CD14-positive monocyte (primary cell): ENCODE results near the gene CCDC117. TPM values are rescaled to one million over a fixed set of nuclear protein-coding genes. Genes with fewer than 3 reads are reported as not detected.

ENCODE experiments used
- DNase-seq, 3 donors: peaks; one replicate each; pipeline ENCODE4 v3.0.0-alpha.2; 2011 to 2022
- H2AFZ ChIP-seq: 2 replicates; pipeline ENCODE4 v1.6.0; 2012; ENCODE audit warnings: mild to moderate bottlenecking, low read depth, low read length, inconsistent platforms; ENCODE audit not compliant: insufficient read depth, poor library complexity, severe bottlenecking
- H3K27ac ChIP-seq, 2 donors: 1 replicate in 1 of 2; 2 replicates in 1 of 2; pipeline ENCODE4 v1.5.1; 2012 to 2013; ENCODE audit warnings: low read length in 2 of 2, control low read depth in 1 of 2, inconsistent platforms in 1 of 2, low read depth in 1 of 2, mild to moderate bottlenecking in 1 of 2
- H3K27me3 ChIP-seq, 2 donors: one replicate each; pipeline versions ENCODE4 v1.6.0 to v1.6.1; 2011 to 2013; ENCODE audit warnings: low read length in 2 of 2; ENCODE audit not compliant: control insufficient read depth in 2 of 2, insufficient read depth in 2 of 2
- H3K36me3 ChIP-seq, 2 donors: replicated peaks in 1 of 2; 1 replicate in 1 of 2; 2 replicates in 1 of 2; pipeline versions ENCODE4 v1.5.1 to v1.6.1; 2012 to 2013; ENCODE audit warnings: low read length in 2 of 2, control low read depth in 1 of 2, inconsistent platforms in 1 of 2, mild to moderate bottlenecking in 1 of 2; ENCODE audit not compliant: insufficient read depth in 2 of 2, control insufficient read depth in 1 of 2
- H3K4me1 ChIP-seq, 2 donors: 1 replicate in 1 of 2; 2 replicates in 1 of 2; pipeline versions ENCODE4 v1.5.1 to v1.6.1; 2012 to 2013; ENCODE audit warnings: low read length in 2 of 2, control low read depth in 1 of 2, inconsistent platforms in 1 of 2, mild to moderate bottlenecking in 1 of 2, moderate library complexity in 1 of 2; ENCODE audit not compliant: insufficient read depth in 2 of 2, control insufficient read depth in 1 of 2
- H3K4me2 ChIP-seq: replicated peaks from 2 replicates; pipeline ENCODE3; 2012; ENCODE audit warnings: low read length, moderate library complexity, mild to moderate bottlenecking; ENCODE audit not compliant: poor library complexity, severe bottlenecking; ENCODE audit errors: extremely low read depth
- H3K4me3 ChIP-seq, 3 experiments: fragments of 200-600 bp in 1 of 3; sonication (generic) in 1 of 3; replicated peaks in 1 of 3; 1 replicate in 2 of 3; 2 replicates in 1 of 3; pipeline ENCODE4 v1.5.1; 2011 to 2013; ENCODE audit warnings: low read length in 3 of 3, mild to moderate bottlenecking in 3 of 3, control low read depth in 2 of 3, low read depth in 2 of 3, inconsistent platforms in 1 of 3, moderate library complexity in 1 of 3
- H3K79me2 ChIP-seq: 2 replicates; pipeline ENCODE4 v1.6.0; 2012; ENCODE audit warnings: mild to moderate bottlenecking, control low read depth, inconsistent platforms, low read length, moderate library complexity; ENCODE audit not compliant: insufficient read depth
- H3K9ac ChIP-seq: 2 replicates; pipeline ENCODE4 v1.6.0; 2017; ENCODE audit warnings: low read length, mild to moderate bottlenecking; ENCODE audit not compliant: insufficient read depth, poor library complexity, severe bottlenecking
- H3K9me3 ChIP-seq, 2 donors: replicated peaks in 1 of 2; 1 replicate in 1 of 2; 2 replicates in 1 of 2; pipeline versions ENCODE4 v1.5.1 to v1.6.1; 2012 to 2013; ENCODE audit warnings: low read length in 2 of 2, control low read depth in 1 of 2; ENCODE audit not compliant: control insufficient read depth in 1 of 2, insufficient read depth in 1 of 2
- H4K20me1 ChIP-seq: 2 replicates; pipeline ENCODE4 v1.6.0; 2012; ENCODE audit warnings: mild to moderate bottlenecking, low read length, control low read depth, moderate library complexity; ENCODE audit not compliant: insufficient read depth
- H3K27ac Mint-ChIP-seq, 7 donors: one replicate each; pipeline ENCODE4 v1.8.0; 2020; ENCODE audit warnings: mild to moderate bottlenecking in 7 of 7, mixed read lengths in 7 of 7, moderate library complexity in 6 of 7, inconsistent platforms in 2 of 7
- H3K27me3 Mint-ChIP-seq, 3 donors: one replicate each; pipeline ENCODE4 v1.8.0; 2021 to 2022; ENCODE audit warnings: low read depth in 3 of 3, mild to moderate bottlenecking in 3 of 3, mixed read lengths in 3 of 3, moderate library complexity in 3 of 3, inconsistent platforms in 1 of 3
- H3K36me3 Mint-ChIP-seq, 2 donors: one replicate each; pipeline ENCODE4 v1.8.0; 2020; ENCODE audit warnings: mixed read lengths in 2 of 2, inconsistent platforms in 1 of 2, mild to moderate bottlenecking in 1 of 2
- H3K4me1 Mint-ChIP-seq: one replicate; pipeline ENCODE4 v1.8.0; 2020; ENCODE audit warnings: mild to moderate bottlenecking, mixed read lengths
- H3K4me3 Mint-ChIP-seq, 2 donors: one replicate each; pipeline ENCODE4 v1.8.0; 2020; ENCODE audit warnings: mild to moderate bottlenecking in 2 of 2, mixed read lengths in 2 of 2, moderate library complexity in 1 of 2
- H3K9me3 Mint-ChIP-seq, 7 donors: one replicate each; pipeline ENCODE4 v1.8.0; 2020 to 2022; ENCODE audit warnings: mixed read lengths in 7 of 7, mild to moderate bottlenecking in 6 of 7, moderate library complexity in 6 of 7, inconsistent platforms in 2 of 7
- WGBS: methylation state at CpG from one replicate; pipeline ENCODE4 v1.1.5; 2013; ENCODE audit warnings: missing lambda C conversion rate; ENCODE audit not compliant: insufficient coverage; 5-methylcytosine and 5-hydroxymethylcytosine counted together
- intact Hi-C, 2 donors: fragments of 100-400 bp; cut with micrococcal nuclease; formaldehyde crosslinking; loops; one replicate each; pipeline versions ENCODE4 v1.15.0 to v1.15.1; 2023
- polyA plus RNA-seq, 3 donors: library from polyadenylated mRNA; depleted of rRNA in 1 of 3; unstranded in 2 of 3; stranded (reverse) in 1 of 3; fragments of 300-500 nt in 2 of 3; fragments of >200 nt in 1 of 3; fragmentation: Illumina TruSeq in 2 of 3; gene quantifications; 1 replicate in 2 of 3; 2 replicates in 1 of 3; pipeline ENCODE4 v1.2.3, GENCODE V29; 2012 to 2021
- TF ChIP-seq, protein P1 (sequence below): fragments of 200-600 bp; IDR thresholded peaks from one replicate; pipeline ENCODE4 v1.8.0; 2022; ENCODE audit warnings: antibody characterized with exemption, mild to moderate bottlenecking

The CCDC117 gene
- polyA plus RNA-seq, 3 donors, result 6.8 to 12.6 (median 10.3) TPM

DNA sequence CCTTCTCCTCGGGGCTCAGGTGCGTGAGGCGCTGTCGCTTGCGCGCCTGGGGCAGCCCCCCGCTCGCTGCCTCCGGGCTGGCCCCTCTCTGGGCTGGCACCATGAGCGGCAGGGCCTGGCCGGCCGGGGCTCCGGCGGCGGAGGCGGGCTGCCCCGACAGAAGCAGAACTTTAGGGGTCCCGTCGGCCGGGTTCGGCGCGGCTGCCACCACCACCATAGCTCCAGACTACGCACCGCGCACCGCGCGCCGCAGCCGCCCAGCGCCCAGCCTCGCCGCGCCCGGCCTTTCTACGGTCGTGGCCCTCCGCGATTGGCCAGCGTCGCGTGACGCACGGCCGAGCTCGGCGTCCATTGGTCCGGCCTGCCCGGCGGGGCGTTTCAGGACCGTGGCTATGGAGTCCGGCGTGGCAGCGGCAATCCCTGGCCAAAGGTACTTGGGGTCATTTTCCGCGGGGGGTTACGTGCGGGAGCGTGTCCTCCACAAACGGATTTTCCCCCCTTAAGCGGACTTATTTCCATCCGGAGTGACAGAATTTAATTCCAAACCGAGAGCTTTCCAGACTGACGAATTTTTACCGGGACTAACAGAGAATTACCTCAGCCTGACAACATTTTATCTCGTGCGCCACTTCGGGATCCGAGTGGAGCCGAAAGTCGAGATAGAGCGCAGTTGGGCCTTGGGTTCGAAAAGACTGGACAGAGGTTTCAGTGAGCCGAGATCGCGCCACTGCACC lies 28.0 kb downstream of the CCDC117 start, which contains the start of gene XBP1:
XBP1 (minus strand) TSS at position 262 of the 734 bp plus-strand sequence.
- no peaks in the 10 kb centered on the region for H3K9me3 Mint-ChIP-seq
- peaks cover 0 to 7% (median 1%) of the 10 kb centered on the region in 3 donors for H3K27me3 Mint-ChIP-seq
- H3K27ac Mint-ChIP-seq, result peak within 1 kb of the TSS; percentile 98 to 100 (median 99)
- Histone ChIP-seq H3K27me3 (no peaks in the 10 kb centered on the region), H2AFZ (peak within 1 kb of the TSS; percentile 35), H3K79me2 (peaks cover 96% of the 10 kb centered on the region), H3K4me2 (peak within 1 kb of the TSS; percentile 88), H3K9me3 (no peaks in the 10 kb centered on the region), H3K4me1 (peaks cover 39 to 50% of the 10 kb centered on the region in 2 donors), H3K36me3 (peaks cover 25 to 28% of the 10 kb centered on the region in 2 donors), H3K4me3 (peak within 1 kb of the TSS; percentile 91 to 98 (median 94)), H4K20me1 (peaks cover 33% of the 10 kb centered on the region), H3K9ac (peak within 1 kb of the TSS; percentile 100), H3K27ac (peak within 1 kb of the TSS; percentile 98 to 99)
- peak within 1 kb of the TSS; percentile 91 to 98 for H3K4me3 Mint-ChIP-seq
- intact Hi-C loops, result loop anchor here in 1 of 2 donors (2.0 kb wide), 1 partner anchor 28 kb away; the partner anchor contains the start of gene CCDC117
- TF ChIP-seq, protein P1, sequence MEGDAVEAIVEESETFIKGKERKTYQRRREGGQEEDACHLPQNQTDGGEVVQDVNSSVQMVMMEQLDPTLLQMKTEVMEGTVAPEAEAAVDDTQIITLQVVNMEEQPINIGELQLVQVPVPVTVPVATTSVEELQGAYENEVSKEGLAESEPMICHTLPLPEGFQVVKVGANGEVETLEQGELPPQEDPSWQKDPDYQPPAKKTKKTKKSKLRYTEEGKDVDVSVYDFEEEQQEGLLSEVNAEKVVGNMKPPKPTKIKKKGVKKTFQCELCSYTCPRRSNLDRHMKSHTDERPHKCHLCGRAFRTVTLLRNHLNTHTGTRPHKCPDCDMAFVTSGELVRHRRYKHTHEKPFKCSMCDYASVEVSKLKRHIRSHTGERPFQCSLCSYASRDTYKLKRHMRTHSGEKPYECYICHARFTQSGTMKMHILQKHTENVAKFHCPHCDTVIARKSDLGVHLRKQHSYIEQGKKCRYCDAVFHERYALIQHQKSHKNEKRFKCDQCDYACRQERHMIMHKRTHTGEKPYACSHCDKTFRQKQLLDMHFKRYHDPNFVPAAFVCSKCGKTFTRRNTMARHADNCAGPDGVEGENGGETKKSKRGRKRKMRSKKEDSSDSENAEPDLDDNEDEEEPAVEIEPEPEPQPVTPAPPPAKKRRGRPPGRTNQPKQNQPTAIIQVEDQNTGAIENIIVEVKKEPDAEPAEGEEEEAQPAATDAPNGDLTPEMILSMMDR, result no peak
- peaks cover 30 to 41% of the 10 kb centered on the region in 2 donors for H3K36me3 Mint-ChIP-seq
- H3K4me1 Mint-ChIP-seq, result peaks cover 50% of the 10 kb centered on the region
- DNase-seq, result peak; percentile 92 to 96 (median 96)
- under 1% methylated on average over 77 of the region's 78 CpGs for WGBS

DNA sequence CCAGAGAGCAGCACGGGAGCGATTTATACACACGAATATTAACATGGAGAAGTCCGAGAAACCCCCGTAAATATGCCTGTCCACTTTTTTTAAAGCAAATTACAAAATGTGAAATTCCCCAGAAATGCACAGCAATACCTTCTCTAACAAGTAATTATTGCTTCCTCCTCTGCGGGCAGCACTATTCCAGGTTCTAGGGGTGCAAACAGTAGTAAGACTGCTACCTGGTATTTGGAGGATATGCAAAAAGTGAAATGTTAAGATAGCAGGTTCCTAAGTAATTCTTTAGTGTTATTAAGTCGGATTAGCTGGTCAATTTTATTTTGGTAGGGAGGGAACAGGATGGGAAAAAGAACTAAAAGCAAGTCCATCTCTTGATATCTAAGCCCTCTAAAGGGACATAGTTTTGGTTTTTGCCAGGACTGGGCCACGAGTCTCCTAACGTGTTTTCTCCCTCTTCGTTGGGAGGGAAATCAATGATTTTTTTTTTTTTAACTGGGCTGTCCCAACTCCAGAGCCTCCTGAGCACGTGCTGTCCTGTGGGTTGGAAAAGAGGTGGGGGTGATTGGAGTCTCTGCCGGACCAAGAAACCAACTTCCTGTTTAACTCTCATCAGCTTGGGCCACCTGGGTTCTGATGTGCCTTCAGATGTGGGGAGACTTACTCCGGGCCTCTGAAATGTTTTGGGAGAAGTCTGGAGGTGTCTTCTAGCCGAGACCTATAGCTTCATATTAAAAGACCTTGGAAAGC lies 29.5 kb downstream of the CCDC117 start:
- peak overlapping the region; percentile 82 to 100 (median 90) for H3K27ac Mint-ChIP-seq

More for the DNA sequence above, 29.5 kb downstream of the CCDC117 start:
- peaks cover 0 to 7% (median 1%) of the 10 kb centered on the region in 3 donors for H3K27me3 Mint-ChIP-seq
- peak in 2 of 3 donors; percentile 29 to 66 for DNase-seq
- H3K27ac ChIP-seq, result peak overlapping the region; percentile 26 to 99
- peaks cover 39 to 50% of the 10 kb centered on the region in 2 donors for H3K4me1 ChIP-seq
- H3K36me3 Mint-ChIP-seq, result peaks cover 16 to 25% of the 10 kb centered on the region in 2 donors
- no peak overlapping the region for H2AFZ ChIP-seq
- H3K36me3 ChIP-seq, result peaks cover 9 to 13% of the 10 kb centered on the region in 2 donors
- H4K20me1 ChIP-seq, result peaks cover 18% of the 10 kb centered on the region
- no peaks in the 10 kb centered on the region for H3K27me3 ChIP-seq
- H3K9ac ChIP-seq, result peak overlapping the region; percentile 100
- intact Hi-C loops, result loop anchor here in 1 of 2 donors (2.0 kb wide), 1 partner anchor 29 kb away; the partner anchor contains the start of gene CCDC117
- H3K4me3 ChIP-seq, result peak overlapping the region; percentile 64 to 98 (median 94)
- H3K9me3 ChIP-seq, result no peaks in the 10 kb centered on the region
- 3% methylated on average over 6 of the region's 14 CpGs for WGBS
- peaks cover 95% of the 10 kb centered on the region for H3K79me2 ChIP-seq
- H3K4me2 ChIP-seq, result peak overlapping the region; percentile 88
- peak overlapping the region; percentile 74 to 98 for H3K4me3 Mint-ChIP-seq
- peaks cover 38% of the 10 kb centered on the region for H3K4me1 Mint-ChIP-seq
- TF ChIP-seq, protein P1, result no peak
- H3K9me3 Mint-ChIP-seq, result no peaks in the 10 kb centered on the region
